ENCODE results near the gene PPP1R8. TPM values are rescaled to one million over a fixed set of nuclear protein-coding genes. Genes with fewer than 3 reads are reported as not detected.

PPP1R8 gene
- total RNA-seq (10 to 100 TPM; 39.4 to 57.7 TPM), polyA plus RNA-seq (ENCODE audit: insufficient read depth, low read depth, low replicate concordance) (49.4 TPM)
- long read RNA-seq, donor 1, transcript PPP1R8-202 (7 exons, 2,344 nt) = major isoform, 17 of 17 reads
- long read RNA-seq, donor 1, partial matches to known transcripts = 0 of 17 reads
- long read RNA-seq, donor 1, other reads (novel, unspliced or antisense) = 0 of 17 reads
- long read RNA-seq, donor 2, transcript PPP1R8-202 (7 exons, 2,344 nt) = major isoform, 6 of 19 reads
- long read RNA-seq, donor 2, partial matches to known transcripts = 13 of 19 reads
- long read RNA-seq, donor 2, other reads (novel, unspliced or antisense) = 0 of 19 reads

DNA sequence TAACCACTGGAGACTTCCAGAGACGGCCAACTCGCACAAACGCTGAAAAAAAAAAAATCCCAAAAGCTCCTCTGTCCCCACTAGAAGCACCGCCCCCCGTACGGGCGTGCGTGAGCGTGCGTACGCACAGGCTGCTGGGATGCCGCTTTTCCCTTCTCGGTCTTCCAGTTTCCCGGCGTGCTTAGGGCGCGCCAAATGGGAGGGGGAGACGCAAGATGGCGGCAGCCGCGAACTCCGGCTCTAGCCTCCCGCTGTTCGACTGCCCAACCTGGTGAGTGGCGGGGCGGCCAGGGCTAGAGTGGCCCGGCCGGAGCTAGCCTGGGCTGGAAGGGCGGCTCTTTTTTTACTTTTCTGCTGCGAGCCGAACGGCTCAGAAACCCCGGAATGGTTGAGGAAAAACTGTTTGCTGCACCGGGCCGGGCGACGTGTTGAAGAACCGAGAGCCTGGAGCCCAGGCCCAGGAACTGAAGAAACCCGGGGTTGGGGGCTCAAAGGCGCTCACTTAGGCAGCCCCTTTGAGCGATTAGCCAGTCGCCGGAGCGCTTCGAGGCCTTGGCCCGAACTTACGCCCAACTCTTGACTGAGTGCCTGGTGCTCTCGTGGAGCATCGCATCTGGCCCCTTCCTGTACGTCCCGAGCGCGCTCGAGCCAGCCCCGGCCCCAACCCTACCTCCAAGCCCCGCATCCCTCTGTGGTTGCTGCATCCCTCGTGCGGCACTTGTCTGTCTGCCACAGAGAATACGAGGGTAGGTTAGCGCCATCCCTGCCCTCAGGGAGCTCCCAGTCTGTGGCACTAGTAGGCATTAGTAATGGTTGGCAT is at the start of gene PPP1R8:
Gene PPP1R8, plus strand, starts transcription at position 162 of the 820 bp plus-strand sequence. Its CDS starts 54 bp downstream, at position 216.
- Histone ChIP-seq H3K27me3 (no peaks in the 10 kb centered on the region), H3K27ac (peak within 1 kb of the TSS; percentile 92 to 93), H3K36me3 (ENCODE audit: low read depth, missing control alignments) (no peaks in the 10 kb centered on the region), H3K9me3 (no peaks in the 10 kb centered on the region), H3K4me3 (peak within 1 kb of the TSS; percentile 98 to 99), H3K4me1 (peaks cover 7% of the 10 kb centered on the region)
- peak; percentile 96 for DNase-seq
- intact Hi-C loops (cut with DNase I; ENCODE audit: low total_unique reads) = loop anchor here (10.0 kb wide), 1 partner anchor 156 kb away; the partner anchor contains the start of gene IFI6
- 1% methylated on average over 31 to 45 of the region's 60 CpGs for WGBS, 2 donors
- TF ChIP-seq, protein P1, sequence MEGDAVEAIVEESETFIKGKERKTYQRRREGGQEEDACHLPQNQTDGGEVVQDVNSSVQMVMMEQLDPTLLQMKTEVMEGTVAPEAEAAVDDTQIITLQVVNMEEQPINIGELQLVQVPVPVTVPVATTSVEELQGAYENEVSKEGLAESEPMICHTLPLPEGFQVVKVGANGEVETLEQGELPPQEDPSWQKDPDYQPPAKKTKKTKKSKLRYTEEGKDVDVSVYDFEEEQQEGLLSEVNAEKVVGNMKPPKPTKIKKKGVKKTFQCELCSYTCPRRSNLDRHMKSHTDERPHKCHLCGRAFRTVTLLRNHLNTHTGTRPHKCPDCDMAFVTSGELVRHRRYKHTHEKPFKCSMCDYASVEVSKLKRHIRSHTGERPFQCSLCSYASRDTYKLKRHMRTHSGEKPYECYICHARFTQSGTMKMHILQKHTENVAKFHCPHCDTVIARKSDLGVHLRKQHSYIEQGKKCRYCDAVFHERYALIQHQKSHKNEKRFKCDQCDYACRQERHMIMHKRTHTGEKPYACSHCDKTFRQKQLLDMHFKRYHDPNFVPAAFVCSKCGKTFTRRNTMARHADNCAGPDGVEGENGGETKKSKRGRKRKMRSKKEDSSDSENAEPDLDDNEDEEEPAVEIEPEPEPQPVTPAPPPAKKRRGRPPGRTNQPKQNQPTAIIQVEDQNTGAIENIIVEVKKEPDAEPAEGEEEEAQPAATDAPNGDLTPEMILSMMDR (IDR thresholded peaks at IDR 0.05) = no peak
- peak; percentile 29 for TF ChIP-seq POLR2A (IDR thresholded peaks at IDR 0.05)

DNA sequence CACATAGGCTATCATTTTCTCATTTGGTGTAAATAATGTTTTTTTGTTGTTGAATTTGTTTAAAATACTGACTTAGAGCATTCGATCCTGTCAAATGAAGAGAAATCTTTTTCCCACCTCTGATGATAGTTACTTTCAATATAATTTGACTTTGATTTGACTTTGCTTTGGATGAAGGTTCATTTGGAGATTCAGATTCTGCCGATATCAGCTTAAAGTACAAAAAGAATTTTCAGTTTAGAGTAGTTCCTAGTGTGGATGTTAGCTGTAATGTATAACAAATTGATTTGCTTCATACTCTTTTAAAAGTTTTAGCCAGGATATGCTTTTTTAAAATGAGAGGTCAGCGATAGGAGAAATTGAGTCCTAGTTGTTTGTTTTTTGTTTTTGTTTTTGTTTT is 47.6 kb upstream of the PPP1R8 start:
- Histone ChIP-seq H3K4me3 (no peak overlapping the region), H3K27ac (no peak overlapping the region), H3K9me3 (no peaks in the 10 kb centered on the region), H3K36me3 (ENCODE audit: low read depth, missing control alignments) (no peaks in the 10 kb centered on the region), H3K4me1 (no peaks in the 10 kb centered on the region), H3K27me3 (no peaks in the 10 kb centered on the region)
- TF ChIP-seq POLR2A (IDR thresholded peaks at IDR 0.05) = no peak
- TF ChIP-seq, protein P1 (IDR thresholded peaks at IDR 0.05) = no peak
- no peak for DNase-seq
- WGBS, 2 donors = 90 to 94% methylated on average over 3 of the region's 3 CpGs
- intact Hi-C loops (cut with DNase I; ENCODE audit: low total_unique reads) = no loop called here

DNA sequence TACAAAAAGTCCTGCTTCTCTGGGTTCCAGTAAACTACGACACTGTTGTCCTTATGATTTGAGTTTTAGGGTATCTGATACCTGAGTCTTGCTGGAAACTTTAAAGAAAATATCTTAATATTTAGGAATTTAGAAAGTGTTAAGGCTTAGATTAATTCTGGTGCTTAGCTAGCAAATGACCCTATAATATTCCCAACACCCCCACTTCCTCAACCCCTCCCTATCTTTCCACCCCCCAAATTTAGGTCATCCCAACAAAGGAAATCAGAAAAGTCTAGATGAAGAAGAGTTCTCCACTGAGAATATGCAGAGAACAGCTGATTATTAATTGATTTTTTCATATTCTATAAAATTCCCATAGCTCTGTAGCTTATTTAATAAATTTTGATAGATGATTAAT is 45.9 kb upstream of the PPP1R8 start:
- DNase-seq = no peak
- peaks cover 5% of the 10 kb centered on the region for H3K4me1 ChIP-seq
- no peaks in the 10 kb centered on the region for H3K9me3 ChIP-seq
- no peaks in the 10 kb centered on the region for H3K36me3 ChIP-seq (ENCODE audit: low read depth, missing control alignments)
- 96 to 98% methylated on average over 1 of the region's 1 CpG for WGBS, 2 donors
- no peak overlapping the region for H3K27ac ChIP-seq
- TF ChIP-seq, protein P1 (IDR thresholded peaks at IDR 0.05) = no peak
- TF ChIP-seq POLR2A (IDR thresholded peaks at IDR 0.05) = no peak
- no peak overlapping the region for H3K4me3 ChIP-seq
- intact Hi-C loops (cut with DNase I; ENCODE audit: low total_unique reads) = no loop called here
- no peaks in the 10 kb centered on the region for H3K27me3 ChIP-seq

DNA sequence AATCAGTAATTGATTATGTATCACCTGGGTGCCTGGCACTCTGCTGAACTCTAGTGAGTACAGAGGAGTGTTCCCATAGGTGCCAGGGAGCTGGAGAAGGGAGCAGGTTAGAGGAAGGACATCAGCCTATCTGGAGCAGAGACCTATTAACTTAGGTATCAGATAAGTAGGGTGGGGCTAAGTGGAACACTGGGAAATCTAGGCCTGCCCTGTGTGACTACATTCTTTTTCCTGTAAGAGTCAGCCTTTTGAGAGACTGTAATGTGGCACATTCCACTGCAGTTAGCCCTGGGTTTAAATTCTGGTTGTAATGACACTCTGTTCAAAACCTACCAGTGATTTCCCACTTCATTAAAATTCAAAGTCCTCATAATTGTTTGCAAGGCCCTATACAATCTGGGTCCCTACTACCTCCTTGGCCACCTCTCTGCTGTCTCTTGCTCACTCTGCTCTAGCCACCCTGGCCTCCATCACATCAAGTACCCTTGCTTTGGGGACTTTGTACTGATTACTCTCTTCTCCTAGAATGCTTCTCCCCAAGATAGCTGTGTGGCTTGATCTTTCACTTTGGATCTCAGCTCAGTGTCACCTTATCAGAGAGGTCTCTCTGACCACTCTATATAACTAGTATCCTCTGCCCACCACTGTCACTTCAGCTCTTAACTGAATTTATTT is 44.7 kb upstream of the PPP1R8 start:
- no peak for TF ChIP-seq POLR2A (IDR thresholded peaks at IDR 0.05)
- TF ChIP-seq, protein P1 (IDR thresholded peaks at IDR 0.05) = no peak
- H3K9me3 ChIP-seq = no peaks in the 10 kb centered on the region
- no peaks in the 10 kb centered on the region for H3K27me3 ChIP-seq
- H3K27ac ChIP-seq = no peak overlapping the region
- H3K4me1 ChIP-seq = peaks cover 5% of the 10 kb centered on the region
- H3K36me3 ChIP-seq (ENCODE audit: low read depth, missing control alignments) = no peaks in the 10 kb centered on the region
- H3K4me3 ChIP-seq = no peak overlapping the region
- DNase-seq = no peak
- intact Hi-C loops (cut with DNase I; ENCODE audit: low total_unique reads) = no loop called here
